Stimulated activated naive CD8-positive, alpha-beta T cell treated with anti-CD3 and anti-CD28 coated beads, Interleukin-15, amount 100 ng/mL, for 72 hours (primary cell): ENCODE measurements around the gene TNFRSF6B.

Source experiments
- ATAC-seq: fragments of 150-1000 bp; cut with Tn5 transposase; 2 replicates; pipeline ENCODE4 v1.10.0; 2021; ENCODE audit warnings: mild to moderate bottlenecking, moderate library complexity
- DNase-seq, 2 donors: peaks; one replicate each; pipeline ENCODE4 v3.0.0; 2021 to 2022
- H3K27ac Mint-ChIP-seq, 2 donors: one replicate each; pipeline ENCODE4 v1.8.0; 2022; ENCODE audit warnings: mild to moderate bottlenecking in 2 of 2, mixed read lengths in 2 of 2, moderate library complexity in 2 of 2
- H3K27me3 Mint-ChIP-seq: one replicate; pipeline ENCODE4 v1.8.0; 2022; ENCODE audit warnings: mixed read lengths
- H3K4me1 Mint-ChIP-seq: one replicate; pipeline ENCODE4 v1.8.0; 2022; ENCODE audit warnings: mild to moderate bottlenecking, mixed read lengths
- H3K4me3 Mint-ChIP-seq, 2 donors: one replicate each; pipeline ENCODE4 v1.8.0; 2022; ENCODE audit warnings: mild to moderate bottlenecking in 2 of 2, mixed read lengths in 2 of 2, moderate library complexity in 1 of 2
- H3K9me3 Mint-ChIP-seq, 2 donors: one replicate each; pipeline ENCODE4 v1.8.0; 2022; ENCODE audit warnings: mixed read lengths in 2 of 2

TNFRSF6B gene

DNA sequence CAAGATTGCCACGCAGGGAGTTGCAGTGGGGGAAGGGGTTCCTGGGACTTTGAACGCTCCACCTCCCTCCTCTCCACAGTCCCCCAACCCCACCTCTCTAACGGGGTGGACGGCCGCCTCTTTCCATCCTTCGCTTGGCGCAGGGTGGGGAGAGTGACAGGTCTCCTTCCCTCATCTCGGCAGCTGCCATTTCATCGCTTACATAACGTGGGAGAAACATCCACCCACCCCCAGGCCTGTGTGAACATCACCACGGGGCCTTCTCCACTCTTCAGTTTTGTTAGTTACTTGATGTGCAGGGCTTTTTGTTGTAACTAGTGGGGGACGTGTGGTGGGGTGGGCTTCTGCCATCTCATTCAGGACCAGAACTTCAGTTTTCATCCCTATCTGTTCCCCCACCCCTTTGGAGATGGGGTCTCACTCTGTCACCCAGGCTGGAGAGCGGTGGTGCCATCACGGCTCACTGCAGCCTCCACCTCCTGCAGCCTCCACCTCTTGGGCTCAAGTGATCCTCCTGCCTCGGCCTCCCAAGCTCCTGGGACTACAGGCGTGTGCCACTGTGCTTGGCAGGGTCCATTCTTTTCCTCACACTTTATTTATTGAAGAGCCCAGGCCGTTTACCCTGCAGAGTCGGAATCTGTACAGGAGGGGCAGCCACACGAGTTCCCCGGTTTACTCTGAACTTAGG lies 20.6 kb upstream of the TNFRSF6B start:
- Mint-ChIP-seq H3K4me1 (no peaks in the 10 kb centered on the region), H3K27ac (no peak overlapping the region), H3K9me3 (no peaks in the 10 kb centered on the region), H3K27me3 (no peaks in the 10 kb centered on the region), H3K4me3 (no peak overlapping the region)
- no peak for DNase-seq
- ATAC-seq: no peak

DNA sequence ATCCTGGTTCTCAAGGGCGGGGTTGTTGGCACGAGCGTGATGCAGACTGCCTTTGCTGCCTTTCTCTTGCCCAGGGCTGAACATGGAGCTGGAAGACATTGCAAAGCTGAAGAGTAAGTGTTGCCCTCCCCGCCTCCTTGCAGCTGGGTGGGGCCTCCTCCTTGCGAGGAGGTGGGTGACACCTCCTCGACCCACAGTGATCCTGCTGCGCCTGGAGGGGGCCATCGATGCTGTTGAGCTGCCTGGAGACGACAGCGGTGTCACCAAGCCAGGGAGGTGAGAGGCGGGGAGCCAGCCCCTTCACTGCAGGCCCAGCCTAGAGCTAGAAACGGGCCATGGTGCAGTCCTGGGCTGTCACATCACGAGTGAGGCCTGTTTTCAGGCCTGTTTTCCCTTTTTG lies 18.4 kb upstream of the TNFRSF6B start:
- H3K4me3 Mint-ChIP-seq: no peak overlapping the region
- H3K27ac Mint-ChIP-seq: peak overlapping the region in 1 of 2 donors; percentile 6
- H3K4me1 Mint-ChIP-seq: peaks cover 6% of the 10 kb centered on the region
- H3K27me3 Mint-ChIP-seq: no peaks in the 10 kb centered on the region
- ATAC-seq (no peak), DNase-seq (no peak)
- H3K9me3 Mint-ChIP-seq: no peaks in the 10 kb centered on the region

DNA sequence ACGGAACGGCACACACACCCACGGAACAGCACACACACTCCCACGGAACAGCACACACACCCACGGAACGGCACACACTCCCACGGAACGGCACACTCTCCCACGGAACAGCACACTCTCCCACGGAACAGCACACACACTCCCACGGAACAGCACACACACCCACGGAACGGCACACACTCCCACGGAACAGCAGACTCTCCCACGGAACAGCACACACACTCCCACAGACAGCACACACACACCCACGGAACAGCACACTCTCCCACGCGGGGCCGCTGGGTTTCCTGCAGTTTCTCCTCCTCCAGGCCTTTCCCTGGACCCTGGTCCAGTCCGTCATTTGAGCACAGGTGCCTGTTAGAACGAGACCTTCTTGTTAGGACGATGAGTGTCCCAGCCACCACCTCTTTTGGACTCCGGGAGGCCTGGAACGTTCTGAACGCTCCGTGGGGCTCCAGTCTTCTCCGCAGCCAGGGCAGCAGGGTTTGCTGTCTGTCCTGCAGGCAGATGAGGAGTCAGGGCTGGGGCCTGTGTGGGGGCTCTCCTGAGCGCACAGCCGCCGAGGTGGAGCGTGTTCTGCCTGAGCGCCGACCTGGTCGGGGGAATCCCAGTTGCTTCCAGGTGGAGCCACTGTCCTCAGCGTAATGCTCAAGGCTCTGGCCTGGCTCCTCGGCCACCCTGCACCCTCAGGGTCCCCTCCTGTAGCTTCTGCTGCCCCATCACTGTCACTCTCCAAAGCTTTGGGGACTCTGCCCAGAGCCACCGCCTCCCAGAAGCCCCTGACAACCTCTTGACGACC lies 17.6 kb upstream of the TNFRSF6B start:
- peaks cover 6% of the 10 kb centered on the region for H3K4me1 Mint-ChIP-seq
- no peaks in the 10 kb centered on the region for H3K9me3 Mint-ChIP-seq
- H3K27ac Mint-ChIP-seq: no peak overlapping the region
- no peak for ATAC-seq
- DNase-seq: no peak
- H3K4me3 Mint-ChIP-seq: no peak overlapping the region
- H3K27me3 Mint-ChIP-seq: no peaks in the 10 kb centered on the region

DNA sequence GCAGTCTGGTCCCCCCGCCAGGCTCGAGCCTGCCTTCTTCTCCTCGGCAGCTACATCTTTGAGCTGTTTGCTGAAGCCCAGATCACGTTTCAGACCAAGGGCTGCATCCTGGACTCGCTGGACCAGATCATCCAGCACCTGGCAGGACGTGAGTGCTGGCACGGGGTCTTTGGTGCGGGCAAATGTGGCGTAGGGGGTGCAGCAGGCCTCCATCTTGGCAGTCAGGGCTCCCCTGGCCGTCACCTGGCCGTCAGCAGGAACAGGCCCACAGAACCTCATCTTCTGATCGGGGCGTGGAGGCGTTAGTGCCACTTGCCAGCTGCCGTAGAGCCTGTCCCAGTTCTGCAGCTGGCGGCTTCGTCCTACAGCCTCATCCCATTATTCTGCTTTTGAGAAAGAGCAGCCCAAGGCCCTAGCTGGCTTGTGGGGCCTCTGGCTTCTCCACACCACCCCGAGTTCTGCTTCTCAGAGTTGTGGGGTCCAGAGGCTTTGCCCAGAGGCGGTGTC lies 16.6 kb upstream of the TNFRSF6B start:
- no peak for ATAC-seq
- DNase-seq: no peak
- Mint-ChIP-seq H3K4me1 (peaks cover 9% of the 10 kb centered on the region), H3K27ac (peak overlapping the region in 1 of 2 donors; percentile 67), H3K27me3 (no peaks in the 10 kb centered on the region), H3K4me3 (no peak overlapping the region), H3K9me3 (no peaks in the 10 kb centered on the region)

DNA sequence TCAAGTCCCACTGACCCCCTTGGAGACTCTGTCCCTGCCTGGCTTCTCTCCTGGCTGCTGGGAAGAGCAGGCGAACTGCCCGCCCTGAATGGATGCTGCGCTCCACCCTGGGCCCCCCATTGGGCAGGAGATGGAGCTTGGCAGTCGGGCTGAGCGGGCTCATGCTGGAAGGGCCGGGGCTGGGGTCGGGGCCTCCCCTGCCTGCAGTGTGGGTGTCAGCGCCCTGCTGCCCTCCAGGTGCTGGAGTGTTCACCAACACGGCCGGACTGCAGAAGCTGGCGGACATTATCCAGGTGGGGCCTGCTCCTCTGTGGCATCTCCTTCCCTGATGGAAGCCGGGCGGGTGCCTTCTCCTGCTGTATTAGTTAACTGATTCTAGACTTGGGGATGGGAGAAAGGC lies 16.0 kb upstream of the TNFRSF6B start:
- peak; percentile 29 for ATAC-seq
- Mint-ChIP-seq H3K4me3 (no peak overlapping the region), H3K27me3 (no peaks in the 10 kb centered on the region), H3K27ac (no peak overlapping the region), H3K9me3 (no peaks in the 10 kb centered on the region), H3K4me1 (peaks cover 15% of the 10 kb centered on the region)
- DNase-seq: no peak

DNA sequence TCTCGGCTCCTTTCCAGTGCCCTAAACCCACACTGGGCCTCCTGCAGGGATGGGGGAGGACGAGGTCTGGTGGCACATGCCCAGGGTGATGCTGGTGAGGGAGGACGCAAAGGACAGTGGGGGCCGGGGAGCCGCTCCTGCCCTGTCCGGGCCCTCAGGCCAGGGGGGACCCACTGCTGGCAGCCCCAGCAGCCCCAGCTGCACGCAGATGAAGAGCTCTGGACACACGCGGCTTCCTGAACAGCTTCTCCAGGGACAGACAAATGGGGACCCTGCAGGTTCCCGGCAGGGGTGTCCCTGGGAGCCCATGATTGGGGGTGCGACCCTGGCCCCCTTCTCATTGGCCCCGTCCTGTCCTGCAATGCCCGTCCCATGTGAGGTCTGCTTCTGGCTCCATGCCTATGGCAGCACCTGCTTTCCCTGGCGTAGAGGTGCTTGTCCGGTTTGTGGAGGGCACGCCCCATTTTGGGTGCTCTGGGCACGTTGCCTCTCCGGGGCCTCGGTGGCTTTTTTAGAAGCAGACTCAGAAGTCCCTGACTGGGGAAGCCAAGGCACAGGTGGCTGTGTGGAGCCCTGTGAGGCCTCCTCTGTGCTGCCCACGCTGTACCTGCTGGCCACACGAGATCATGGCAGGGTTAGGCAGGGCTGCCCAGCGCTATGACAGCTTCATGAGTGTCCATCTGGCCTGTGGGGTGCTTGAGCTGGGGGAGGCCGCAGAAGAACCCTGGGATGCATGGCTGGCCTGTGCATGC lies 15.4 kb upstream of the TNFRSF6B start:
- H3K27ac Mint-ChIP-seq: peak overlapping the region in 1 of 2 donors; percentile 85

DNA sequence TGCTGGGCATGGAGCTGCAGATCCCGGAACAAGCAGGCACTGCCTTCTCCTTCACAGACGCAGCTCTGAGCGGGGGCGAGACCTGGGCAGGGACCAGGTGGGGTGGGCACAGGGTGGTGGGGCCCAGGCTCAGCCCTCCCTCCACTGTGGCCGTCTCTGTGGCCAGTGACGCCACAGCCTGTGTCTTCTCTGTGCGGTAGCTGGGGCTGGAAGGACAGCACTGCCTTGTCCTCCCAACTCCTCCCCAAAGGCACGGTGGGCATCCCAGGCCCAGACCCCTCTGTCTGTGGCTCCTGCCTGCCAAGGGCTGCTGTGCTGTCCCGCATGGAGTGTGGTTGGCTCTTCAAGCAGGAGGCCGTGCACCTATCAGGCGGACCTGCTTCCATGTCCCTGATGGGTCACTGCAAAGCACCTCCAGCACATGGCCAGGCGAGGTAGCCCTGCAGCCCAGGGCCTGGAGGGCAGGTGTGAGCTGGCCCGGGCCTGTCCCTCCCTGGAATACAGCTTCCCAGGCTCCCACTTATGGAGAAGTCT lies 14.8 kb upstream of the TNFRSF6B start:
- Mint-ChIP-seq H3K4me3 (no peak overlapping the region), H3K27ac (peak overlapping the region in 1 of 2 donors; percentile 85), H3K27me3 (no peaks in the 10 kb centered on the region), H3K9me3 (no peaks in the 10 kb centered on the region), H3K4me1 (peaks cover 28% of the 10 kb centered on the region)
- DNase-seq: no peak
- no peak for ATAC-seq

More for the DNA sequence above, 15.4 kb upstream of the TNFRSF6B start:
- Mint-ChIP-seq H3K27me3 (no peaks in the 10 kb centered on the region), H3K4me1 (peaks cover 21% of the 10 kb centered on the region), H3K4me3 (no peak overlapping the region), H3K9me3 (no peaks in the 10 kb centered on the region)
- ATAC-seq: peak; percentile 16
- DNase-seq: no peak

DNA sequence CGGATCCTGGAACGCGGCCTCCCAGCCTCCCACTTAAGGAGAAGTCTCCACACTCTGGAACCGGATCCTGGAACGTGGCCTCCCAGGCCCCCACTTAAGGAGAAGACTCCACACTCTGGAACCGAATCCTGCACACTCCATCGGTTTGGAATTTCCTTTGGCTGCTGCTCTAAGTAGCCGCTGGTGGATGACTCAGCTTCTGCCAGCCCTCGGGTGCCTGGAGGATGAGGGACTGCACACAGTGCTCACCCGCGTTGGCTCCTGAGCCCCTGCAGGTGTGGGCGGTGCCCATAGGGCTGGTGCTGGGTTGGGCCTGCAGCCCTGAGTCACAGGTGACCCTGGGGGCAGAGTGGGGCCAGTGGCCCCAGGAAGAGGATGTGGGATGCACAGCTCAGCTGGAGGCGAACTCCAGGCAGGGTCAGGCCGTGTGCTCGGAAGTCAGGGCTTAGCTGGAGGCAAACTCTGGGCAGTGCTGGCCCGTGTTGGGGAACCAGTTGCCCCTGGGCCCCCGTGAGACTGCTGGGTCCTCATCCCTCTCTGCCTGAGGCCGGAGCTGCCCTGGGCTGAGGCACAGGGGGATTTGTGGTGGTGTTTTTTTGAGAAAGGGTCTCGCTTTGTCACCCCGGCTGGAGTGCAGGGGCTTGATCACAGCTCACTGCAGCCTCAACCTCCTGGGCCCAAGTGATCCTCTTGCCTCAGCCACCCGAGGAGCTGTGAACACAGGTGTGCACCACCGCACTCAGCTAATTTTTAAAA lies 13.9 kb upstream of the TNFRSF6B start:
- ATAC-seq: no peak
- Mint-ChIP-seq H3K4me3 (no peak overlapping the region), H3K27ac (peak overlapping the region in 1 of 2 donors; percentile 48), H3K27me3 (no peaks in the 10 kb centered on the region), H3K4me1 (peaks cover 37% of the 10 kb centered on the region), H3K9me3 (no peaks in the 10 kb centered on the region)
- no peak for DNase-seq

DNA sequence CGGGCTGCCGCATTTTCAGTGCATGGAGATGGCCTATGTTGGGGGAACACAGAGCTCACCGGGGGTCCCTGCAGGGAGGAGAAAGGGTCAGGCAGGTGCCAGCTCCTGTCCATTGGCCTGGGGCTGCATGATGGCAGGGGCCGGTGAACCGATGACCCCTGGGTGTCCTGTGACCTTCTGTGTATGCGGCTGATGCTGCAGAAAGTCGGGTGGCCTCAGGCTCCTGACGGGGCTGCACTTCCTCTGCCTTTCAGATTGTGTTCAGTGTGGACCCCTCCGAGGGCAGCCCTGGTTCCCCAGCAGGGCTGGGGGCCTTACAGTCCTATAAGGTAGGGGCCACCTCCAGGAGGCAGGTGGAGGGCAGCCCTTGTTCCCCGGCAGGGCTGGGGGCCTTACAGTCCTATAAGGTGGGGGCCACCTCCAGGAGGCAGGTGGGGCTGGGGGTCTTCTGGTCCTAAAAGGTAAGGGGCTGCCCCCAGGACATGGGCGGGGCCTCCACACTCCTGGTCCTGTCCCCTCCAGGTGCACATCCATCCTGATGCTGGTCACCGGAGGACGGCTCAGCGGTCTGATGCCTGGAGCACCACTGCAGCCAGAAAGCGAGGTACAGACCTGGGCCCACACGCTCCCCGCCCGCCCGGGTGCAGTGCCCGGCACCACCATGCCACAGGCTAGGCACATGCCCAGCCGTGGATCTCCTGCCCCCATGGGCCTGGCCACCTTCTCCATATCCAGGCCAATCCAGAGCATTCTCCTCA lies 11.0 kb upstream of the TNFRSF6B start:
- H3K27me3 Mint-ChIP-seq: no peaks in the 10 kb centered on the region
- no peaks in the 10 kb centered on the region for H3K9me3 Mint-ChIP-seq
- peak overlapping the region; percentile 46 to 63 for H3K27ac Mint-ChIP-seq
- peaks cover 40% of the 10 kb centered on the region for H3K4me1 Mint-ChIP-seq
- DNase-seq: no peak
- ATAC-seq: no peak
- H3K4me3 Mint-ChIP-seq: no peak overlapping the region

DNA sequence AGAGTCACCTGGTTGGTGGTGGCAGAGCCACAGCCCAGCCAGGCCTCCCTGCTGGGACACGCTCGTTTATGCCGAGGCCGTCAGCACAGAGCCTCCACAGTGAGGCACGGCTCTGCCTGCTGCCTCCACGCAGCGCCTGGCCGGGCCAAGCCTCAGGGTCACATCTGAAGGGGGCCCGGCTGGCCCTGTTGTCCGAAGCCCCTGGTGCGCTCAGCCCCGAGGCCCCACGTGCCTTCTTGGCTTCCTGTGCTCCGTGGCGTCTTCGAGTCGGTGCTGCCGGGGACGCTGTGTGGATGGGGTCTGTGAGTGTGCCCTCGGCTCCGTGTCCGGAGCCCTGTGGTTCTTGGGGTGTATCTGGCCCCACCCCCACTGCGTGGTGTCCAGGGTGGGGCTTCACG lies 10.4 kb upstream of the TNFRSF6B start:
- H3K4me3 Mint-ChIP-seq: no peak overlapping the region
- peak overlapping the region in 1 of 2 donors; percentile 82 for H3K27ac Mint-ChIP-seq
- no peaks in the 10 kb centered on the region for H3K9me3 Mint-ChIP-seq
- no peaks in the 10 kb centered on the region for H3K27me3 Mint-ChIP-seq
- H3K4me1 Mint-ChIP-seq: peaks cover 41% of the 10 kb centered on the region
- ATAC-seq: no peak
- no peak for DNase-seq

DNA sequence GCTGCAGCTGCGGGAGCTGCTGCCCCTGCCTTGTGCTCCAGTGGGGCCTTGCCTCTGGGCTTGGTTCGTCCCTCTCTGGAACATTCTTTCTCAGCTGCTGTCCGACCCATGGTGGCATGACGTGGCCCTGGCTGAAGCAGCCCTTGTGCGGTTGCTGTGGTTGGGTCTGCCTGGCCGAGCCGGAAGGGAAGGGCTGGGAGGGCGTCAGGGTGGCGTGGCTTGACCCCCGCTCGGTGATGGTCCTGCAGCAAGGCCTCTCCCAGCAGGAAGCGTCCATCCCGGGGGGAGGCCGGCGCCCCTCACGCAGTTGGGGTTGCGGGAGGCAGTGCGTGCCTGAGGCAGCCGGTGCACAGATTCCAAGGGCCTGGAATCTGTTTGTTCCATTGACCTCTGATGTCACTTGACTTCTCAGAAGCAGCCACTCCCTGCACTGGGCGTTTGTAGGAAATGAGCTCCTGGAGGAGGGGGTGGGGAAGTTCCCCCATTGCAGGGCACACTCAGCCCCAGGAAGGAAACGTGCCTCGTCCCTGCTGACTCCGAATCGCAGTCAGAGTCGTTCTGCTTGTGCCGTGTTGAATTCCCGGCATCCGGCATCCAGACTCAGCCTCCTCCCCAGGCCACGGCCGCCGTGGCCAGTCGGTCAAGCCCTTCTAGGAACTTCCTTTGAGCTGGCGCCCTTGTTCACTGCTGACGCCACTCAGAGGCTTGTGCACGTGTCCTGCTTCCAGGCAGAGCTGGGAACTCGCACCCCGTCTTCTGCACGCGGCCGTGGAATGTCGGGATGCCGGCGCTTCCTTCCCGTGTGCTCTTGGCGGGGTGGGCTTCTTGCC lies 9.7 kb upstream of the TNFRSF6B start:
- Mint-ChIP-seq H3K27me3 (no peaks in the 10 kb centered on the region), H3K4me3 (peak overlapping the region in 1 of 2 donors; percentile 51), H3K9me3 (no peaks in the 10 kb centered on the region), H3K27ac (peak overlapping the region in 1 of 2 donors; percentile 82), H3K4me1 (peaks cover 47% of the 10 kb centered on the region)
- no peak for DNase-seq
- peak; percentile 54 for ATAC-seq

DNA sequence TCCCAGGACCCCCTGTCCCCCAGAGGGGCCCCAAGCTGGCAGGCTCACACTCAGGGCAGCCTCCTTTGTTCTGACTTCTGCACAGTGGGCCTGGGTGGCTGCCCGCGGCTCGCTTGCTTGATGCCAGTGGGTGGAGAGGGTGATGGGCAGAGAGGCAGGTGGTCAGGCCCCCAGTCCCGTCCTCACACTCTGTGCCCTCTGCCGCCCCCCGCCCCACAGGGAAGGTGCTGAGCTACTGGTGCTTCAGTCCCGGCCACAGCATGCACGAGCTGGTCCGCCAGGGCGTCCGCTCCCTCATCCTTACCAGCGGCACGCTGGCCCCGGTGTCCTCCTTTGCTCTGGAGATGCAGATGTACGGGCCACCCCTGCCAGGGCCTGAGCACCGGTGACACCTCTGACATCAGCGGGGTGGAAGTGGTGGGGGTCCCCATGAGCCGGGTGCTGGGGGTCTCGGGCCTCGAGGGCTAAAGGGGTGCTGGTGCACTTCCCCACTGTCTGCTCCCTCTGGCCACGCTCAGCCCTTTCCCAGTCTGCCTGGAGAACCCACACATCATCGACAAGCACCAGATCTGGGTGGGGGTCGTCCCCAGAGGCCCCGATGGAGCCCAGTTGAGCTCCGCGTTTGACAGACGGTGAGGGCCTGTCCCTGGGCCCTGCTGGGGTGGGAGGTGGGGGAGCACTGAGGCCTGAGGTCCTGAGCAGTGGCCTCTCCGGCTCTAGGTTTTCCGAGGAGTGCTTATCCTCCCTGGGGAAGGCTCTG lies 8.9 kb upstream of the TNFRSF6B start:
- no peaks in the 10 kb centered on the region for H3K9me3 Mint-ChIP-seq
- H3K4me3 Mint-ChIP-seq: peak overlapping the region in 1 of 2 donors; percentile 44
- ATAC-seq (no peak), DNase-seq (no peak)
- H3K27me3 Mint-ChIP-seq: no peaks in the 10 kb centered on the region
- peaks cover 43% of the 10 kb centered on the region for H3K4me1 Mint-ChIP-seq
- peak overlapping the region in 1 of 2 donors; percentile 92 for H3K27ac Mint-ChIP-seq
